H1 (cell line): Measurements from ENCODE around the gene PGAM2. TPM values are rescaled to one million over a fixed set of nuclear protein-coding genes. Genes with fewer than 3 reads are reported as not detected.
A peak's percentile ranks its signal among the peaks of the same experiment; 100 is the strongest.
"Not testable (repeated sequence)": the region's sequence is repeated elsewhere in the genome, so short reads cannot be mapped to it uniquely, and the experiment has no call there.

ENCODE experiments used
- CTCF ChIA-PET: fragments of 300-600 bp; sonication (Branson Sonifier 250); formaldehyde crosslinking; loops from one replicate; lab custom pipeline; 2021; ENCODE audit not compliant: partially characterized antibody; lab: Charles Lee
- POLR2A ChIA-PET: fragments of 300-600 bp; sonication (Branson Sonifier 250); formaldehyde crosslinking; loops from one replicate; lab custom pipeline; 2021; ENCODE audit warnings: inconsistent platforms; ENCODE audit not compliant: partially characterized antibody; lab: Charles Lee
- DNase-seq, 2 experiments: peaks; one replicate each; pipeline versions ENCODE4 v3.0.0 to v3.0.0-alpha.2; 2010 to 2022; ENCODE audit warnings: low spot score in 2 of 2, low read depth in 1 of 2, mixed read lengths in 1 of 2
- FAIRE-seq: peaks from 2 replicates; lab custom pipeline; 2011; peaks lifted over from hg19 to GRCh38; lab: Jason Lieb, UNC
- H2AFZ ChIP-seq: 2 replicates; pipeline ENCODE4 v1.8.1; 2012; ENCODE audit warnings: low read length, inconsistent platforms
- H2AK5ac ChIP-seq: 2 replicates; pipeline ENCODE4 v1.6.1; 2013; ENCODE audit warnings: low read depth, low read length
- H2BK120ac ChIP-seq: replicated peaks from 2 replicates; pipeline ENCODE3; 2013; ENCODE audit warnings: low read depth, low read length, inconsistent platforms
- H2BK12ac ChIP-seq: 2 replicates; pipeline ENCODE4 v1.6.1; 2013; ENCODE audit warnings: low read depth, low read length
- H2BK15ac ChIP-seq: 2 replicates; pipeline ENCODE4 v1.6.1; 2013; ENCODE audit warnings: low read length
- H2BK20ac ChIP-seq: 2 replicates; pipeline ENCODE4 v1.6.1; 2013; ENCODE audit warnings: low read length
- H2BK5ac ChIP-seq: 2 replicates; pipeline ENCODE4 v1.6.1; 2013; ENCODE audit warnings: low read depth, low read length
- H3K14ac ChIP-seq: 2 replicates; pipeline ENCODE4 v1.6.1; 2013; ENCODE audit warnings: inconsistent platforms; ENCODE audit not compliant: insufficient read length
- H3K18ac ChIP-seq: 2 replicates; pipeline ENCODE4 v1.6.1; 2013; ENCODE audit warnings: low read length; ENCODE audit errors: extremely low read depth
- H3K23ac ChIP-seq: 2 replicates; pipeline ENCODE4 v1.6.1; 2013; ENCODE audit warnings: inconsistent platforms; ENCODE audit not compliant: insufficient read length
- H3K23me2 ChIP-seq: 2 replicates; pipeline ENCODE4 v1.6.1; 2013; ENCODE audit warnings: low read depth, low read length
- H3K27ac ChIP-seq: 2 replicates; pipeline ENCODE4 v1.6.1; 2011; ENCODE audit warnings: low read depth, low read length, inconsistent platforms
- H3K27me3 ChIP-seq, 4 experiments: replicated peaks in 1 of 4; 1 replicate in 1 of 4; 2 replicates in 3 of 4; pipeline versions ENCODE4 v1.6.1 to v1.8.1; 2011 to 2013; ENCODE audit warnings: low read length in 3 of 4, mild to moderate bottlenecking in 3 of 4, inconsistent platforms in 2 of 4, mixed read lengths in 2 of 4, moderate library complexity in 1 of 4; ENCODE audit not compliant: control insufficient read depth in 3 of 4, insufficient read depth in 3 of 4; ENCODE audit errors: extremely low read depth in 1 of 4
- H3K36me3 ChIP-seq, 4 experiments: 2 replicates each; pipeline versions ENCODE4 v1.6.1 to v1.8.1; 2011 to 2013; ENCODE audit warnings: mild to moderate bottlenecking in 4 of 4, low read length in 3 of 4, moderate library complexity in 2 of 4, control low read depth in 1 of 4, inconsistent platforms in 1 of 4; ENCODE audit not compliant: insufficient read depth in 4 of 4, control insufficient read depth in 2 of 4
- H3K4ac ChIP-seq: replicated peaks from 2 replicates; pipeline ENCODE3; 2013; ENCODE audit warnings: low read length, low read depth, mixed read lengths, inconsistent platforms; ENCODE audit not compliant: insufficient read length
- H3K4me1 ChIP-seq, 4 experiments: replicated peaks in 1 of 4; 1 replicate in 1 of 4; 2 replicates in 3 of 4; pipeline versions ENCODE4 v1.6.1 to v1.8.1; 2011 to 2013; ENCODE audit warnings: low read length in 3 of 4, inconsistent platforms in 2 of 4, mixed read lengths in 1 of 4; ENCODE audit not compliant: insufficient read depth in 4 of 4, control insufficient read depth in 3 of 4
- H3K4me2 ChIP-seq, 2 experiments: 2 replicates each; pipeline versions ENCODE4 v1.6.1 to v1.8.1; 2011 to 2013; ENCODE audit warnings: low read depth in 2 of 2, low read length in 2 of 2, control low read depth in 1 of 2, inconsistent platforms in 1 of 2, mild to moderate bottlenecking in 1 of 2; ENCODE audit not compliant: insufficient read depth in 1 of 2
- H3K4me3 ChIP-seq, 4 experiments: fragments of 200-600, 300-600 bp in 1 of 4; sonication (generic), shearing (Covaris generic), sonication (Bioruptor Twin) in 1 of 4; 2 replicates each; pipeline versions ENCODE4 v1.5.1 to v1.8.1; 2011 to 2016; ENCODE audit warnings: low read length in 4 of 4, low read depth in 3 of 4, control low read depth in 2 of 4, inconsistent platforms in 2 of 4, mild to moderate bottlenecking in 2 of 4, mixed read lengths in 1 of 4, moderate library complexity in 1 of 4; ENCODE audit not compliant: insufficient read depth in 2 of 4; ENCODE audit errors: extremely low read depth in 1 of 4
- H3K56ac ChIP-seq: replicated peaks from 2 replicates; pipeline ENCODE3; 2013; ENCODE audit warnings: low read depth, mild to moderate bottlenecking, mixed read lengths, low read length, inconsistent platforms; ENCODE audit not compliant: insufficient read length
- H3K79me1 ChIP-seq: 2 replicates; pipeline ENCODE4 v1.6.1; 2013; ENCODE audit warnings: low read depth, low read length, control low read depth
- H3K79me2 ChIP-seq, 2 experiments: 2 replicates each; pipeline versions ENCODE4 v1.6.1 to v1.8.1; 2012 to 2013; ENCODE audit warnings: low read length in 2 of 2, mild to moderate bottlenecking in 2 of 2, inconsistent platforms in 1 of 2; ENCODE audit not compliant: insufficient read depth in 2 of 2, control insufficient read depth in 1 of 2
- H3K9ac ChIP-seq, 4 experiments: replicated peaks in 1 of 4; 1 replicate in 1 of 4; 2 replicates in 3 of 4; pipeline versions ENCODE4 v1.6.1 to v1.8.1; 2011 to 2013; ENCODE audit warnings: low read depth in 3 of 4, low read length in 3 of 4, control low read depth in 2 of 4, mild to moderate bottlenecking in 2 of 4, moderate library complexity in 2 of 4, inconsistent platforms in 1 of 4; ENCODE audit errors: extremely low read depth in 1 of 4
- H3K9me3 ChIP-seq, 2 experiments: 2 replicates each; pipeline versions ENCODE4 v1.6.1 to v1.8.1; 2012 to 2013; ENCODE audit warnings: mild to moderate bottlenecking in 2 of 2, moderate library complexity in 2 of 2, control low read depth in 1 of 2, inconsistent platforms in 1 of 2, low read depth in 1 of 2, low read length in 1 of 2, mixed read lengths in 1 of 2; ENCODE audit not compliant: insufficient read depth in 2 of 2
- H4K20me1 ChIP-seq, 2 experiments: replicated peaks in 1 of 2; 2 replicates each; pipeline versions ENCODE3 to v1.8.1; 2011 to 2013; ENCODE audit warnings: inconsistent platforms in 2 of 2, low read length in 2 of 2, mild to moderate bottlenecking in 1 of 2; ENCODE audit not compliant: insufficient read depth in 2 of 2, control insufficient read depth in 1 of 2
- H4K5ac ChIP-seq: 2 replicates; pipeline ENCODE4 v1.6.1; 2013; ENCODE audit warnings: low read length, low read depth, mixed read lengths, inconsistent platforms; ENCODE audit not compliant: insufficient read length
- H4K8ac ChIP-seq: 2 replicates; pipeline ENCODE4 v1.8.0; 2013; ENCODE audit warnings: mild to moderate bottlenecking, moderate library complexity, low read length, inconsistent platforms; ENCODE audit not compliant: insufficient read depth; ENCODE audit errors: extremely low read depth
- H4K91ac ChIP-seq: replicated peaks from 2 replicates; pipeline ENCODE3; 2013; ENCODE audit warnings: low read length, mixed read lengths, inconsistent platforms; ENCODE audit not compliant: insufficient read length
- E2F6 ChIP-seq: IDR thresholded peaks from 2 replicates; pipeline ENCODE4 v1.6.1; 2012; ENCODE audit warnings: inconsistent platforms
- MAX ChIP-seq: IDR thresholded peaks from 2 replicates; pipeline ENCODE4 v1.6.1; 2012; ENCODE audit warnings: inconsistent platforms
- WGBS, 2 experiments: shearing (Covaris generic) in 1 of 2; methylation state at CpG; one replicate each; pipeline versions ENCODE4 v1.1.6 to v1.1.7; 2013 to 2015; ENCODE audit warnings: low lambda C conversion rate in 2 of 2, mixed read lengths in 2 of 2, inconsistent platforms in 1 of 2, low coverage in 1 of 2, missing lambda C conversion rate in 1 of 2; ENCODE audit not compliant: insufficient replicate concordance in 2 of 2, insufficient coverage in 1 of 2, insufficient read length in 1 of 2; ENCODE audit errors: extremely low coverage in 1 of 2, missing lambda C conversion rate in 1 of 2; 5-methylcytosine and 5-hydroxymethylcytosine counted together
- polyA plus RNA-seq, 7 experiments: library from polyadenylated mRNA; depleted of rRNA in 3 of 7; stranded (reverse) in 5 of 7; unstranded in 2 of 7; fragments of >200 nt in 5 of 7; fragments of 200-250 nt in 2 of 7; gene quantifications; 1 replicate in 5 of 7; 2 replicates in 1 of 7; 4 replicates in 1 of 7; pipeline versions ENCODE4 v1.2.1 to v1.2.3, GENCODE V29; 2011 to 2013; ENCODE audit warnings: missing spikeins in 2 of 7, mixed read lengths in 2 of 7
- total RNA-seq: library from RNA; stranded (reverse); fragmentation: NEBNext Ultra II Directional; extraction: Animal tissue kit (Norgen Biotek cat#: 25700); gene quantifications from 2 replicates; pipeline ENCODE4 v1.2.1, GENCODE V29; 2021

The PGAM2 gene
- total and polyA plus RNA-seq, 2 of the 8 experiments (the other 6 are each of a cell fraction or from before 2014, with no cell fraction given): 2.1 to 2.9 TPM

GRCh38 chr7:44040493-44040891, 24.9 kb downstream of the PGAM2 start:
- H4K5ac ChIP-seq, H3K9ac ChIP-seq, H3K4me1 ChIP-seq, H2BK20ac ChIP-seq, H3K9me3 ChIP-seq, H2BK120ac ChIP-seq, POLR2A ChIA-PET, H2BK5ac ChIP-seq, H3K36me3 ChIP-seq, H3K14ac ChIP-seq, H2AFZ ChIP-seq, H3K4ac ChIP-seq, H4K8ac ChIP-seq, H2AK5ac ChIP-seq, FAIRE-seq, H2BK15ac ChIP-seq, H4K91ac ChIP-seq, CTCF ChIA-PET, H3K79me2 ChIP-seq, H4K20me1 ChIP-seq, H3K27me3 ChIP-seq, H2BK12ac ChIP-seq, H3K23ac ChIP-seq, H3K79me1 ChIP-seq, H3K27ac ChIP-seq, H3K56ac ChIP-seq: not testable (repeated sequence)
- Histone ChIP-seq H3K4me2 (peak overlapping the region; percentile 49 to 62), H3K23me2 (peaks cover 15% of the 10 kb centered on the region), H3K18ac (peak overlapping the region; percentile 83), H3K4me3 (peak overlapping the region in 3 of 4 experiments; percentile 17 to 50 (median 23); a peak in 7 of 8 replicates)
- DNase-seq: peak in 1 of 2 experiments; percentile 58
- 0% methylated on average over 2 of the region's 46 CpGs; no CpG with 5 or more reads in 1 of the 2 experiments for WGBS, 2 experiments
- TF ChIP-seq E2F6 (peak; percentile 45), MAX (peak; percentile 53; the same call in 1 of the 2 replicates)
